SJSA1 (cell line): Measurements from ENCODE around the gene CCDC82. TPM values are rescaled to one million over a fixed set of nuclear protein-coding genes. Genes with fewer than 3 reads are reported as not detected.

ENCODE experiments used
- DNase-seq, 2 experiments: peaks; one replicate each; pipeline ENCODE4 v3.0.0-alpha.2; 2015 to 2020; ENCODE audit warnings: low spot score in 2 of 2, low read depth in 1 of 2
- H3K27ac ChIP-seq: fragments of 250-450 bp; sonication (Bioruptor Pico); 2 replicates; pipeline ENCODE4 v1.5.1; 2020; ENCODE audit warnings: mild to moderate bottlenecking, moderate library complexity
- H3K27me3 ChIP-seq: fragments of 250-450 bp; sonication (Bioruptor Pico); replicated peaks from 2 replicates; pipeline ENCODE4 v1.5.1; 2020; ENCODE audit warnings: mild to moderate bottlenecking, moderate library complexity
- H3K36me3 ChIP-seq: fragments of 250-450 bp; sonication (Bioruptor Pico); 2 replicates; pipeline ENCODE4 v1.5.1; 2020; ENCODE audit warnings: mild to moderate bottlenecking
- H3K4me1 ChIP-seq: fragments of 250-450 bp; sonication (Bioruptor Pico); replicated peaks from 2 replicates; pipeline ENCODE4 v1.6.1; 2021; ENCODE audit warnings: mild to moderate bottlenecking
- H3K4me3 ChIP-seq: fragments of 250-450 bp; sonication (Bioruptor Pico); 2 replicates; pipeline ENCODE4 v1.5.1; 2020; ENCODE audit warnings: mild to moderate bottlenecking
- H3K9me3 ChIP-seq: fragments of 250-450 bp; sonication (Bioruptor Pico); replicated peaks from 2 replicates; pipeline ENCODE4 v1.5.1; 2020; ENCODE audit warnings: mild to moderate bottlenecking
- total RNA-seq: library from RNA; depleted of rRNA; stranded (reverse); fragments of >200 nt; shearing (Covaris generic); gene quantifications from 2 replicates; pipeline ENCODE4 v1.2.3, GENCODE V29; 2014; rRNA removed

Gene CCDC82
- total RNA-seq, 1 experiment from 2014 or later, result 12.6 TPM

DNA sequence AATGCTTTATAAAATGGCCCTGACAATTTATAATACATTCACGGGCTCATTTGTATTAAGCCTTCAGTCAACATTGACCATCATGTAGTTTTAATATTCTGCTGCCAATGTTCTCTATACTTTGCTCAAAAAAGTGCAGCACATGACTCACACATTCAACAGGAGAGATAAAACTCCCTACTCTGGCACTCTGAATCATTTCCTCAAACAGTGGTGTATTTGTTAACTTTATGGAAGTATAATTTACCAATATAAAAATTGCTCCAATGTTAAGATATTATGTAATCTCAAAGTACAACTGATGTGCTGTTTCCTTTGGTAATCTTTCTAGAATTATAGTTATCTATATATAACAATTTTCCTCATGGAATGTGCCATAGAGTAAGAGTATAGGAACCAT, 86.6 kb downstream of the CCDC82 start:
- Histone ChIP-seq H3K27me3 (no peaks in the 10 kb centered on the region), H3K4me3 (no peak overlapping the region), H3K27ac (0 out of 2 replicates have a peak overlapping the region, but pooled peaks have one; percentile 26), H3K36me3 (no peaks in the 10 kb centered on the region), H3K9me3 (no peaks in the 10 kb centered on the region), H3K4me1 (peaks cover 50% of the 10 kb centered on the region)
- no peak for DNase-seq

Other genes with a start within 250 kb of the CCDC82 start
- 6.1 and 8.7 TPM in 2 replicates for gene MAML2, start 46.7 kb downstream of the CCDC82 start, total RNA-seq
- 3.8 and 4.5 TPM in 2 replicates for gene JRKL, start 101 bp upstream of the CCDC82 start, total RNA-seq